ENCODE data around the gene RBMX.

- TF ChIP-seq POLR2A (IDR thresholded peaks at IDR 0.05) (no peak), EP300 (IDR thresholded peaks at IDR 0.05) (no peak)
- TF ChIP-seq, protein P1, sequence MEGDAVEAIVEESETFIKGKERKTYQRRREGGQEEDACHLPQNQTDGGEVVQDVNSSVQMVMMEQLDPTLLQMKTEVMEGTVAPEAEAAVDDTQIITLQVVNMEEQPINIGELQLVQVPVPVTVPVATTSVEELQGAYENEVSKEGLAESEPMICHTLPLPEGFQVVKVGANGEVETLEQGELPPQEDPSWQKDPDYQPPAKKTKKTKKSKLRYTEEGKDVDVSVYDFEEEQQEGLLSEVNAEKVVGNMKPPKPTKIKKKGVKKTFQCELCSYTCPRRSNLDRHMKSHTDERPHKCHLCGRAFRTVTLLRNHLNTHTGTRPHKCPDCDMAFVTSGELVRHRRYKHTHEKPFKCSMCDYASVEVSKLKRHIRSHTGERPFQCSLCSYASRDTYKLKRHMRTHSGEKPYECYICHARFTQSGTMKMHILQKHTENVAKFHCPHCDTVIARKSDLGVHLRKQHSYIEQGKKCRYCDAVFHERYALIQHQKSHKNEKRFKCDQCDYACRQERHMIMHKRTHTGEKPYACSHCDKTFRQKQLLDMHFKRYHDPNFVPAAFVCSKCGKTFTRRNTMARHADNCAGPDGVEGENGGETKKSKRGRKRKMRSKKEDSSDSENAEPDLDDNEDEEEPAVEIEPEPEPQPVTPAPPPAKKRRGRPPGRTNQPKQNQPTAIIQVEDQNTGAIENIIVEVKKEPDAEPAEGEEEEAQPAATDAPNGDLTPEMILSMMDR (IDR thresholded peaks at IDR 0.05): no peak
Measured at GRCh38 chrX:136868283-136869055, 12.1 kb downstream of the RBMX start.

All from sigmoid colon (tissue), 4 donors.